Activated T-helper 17 cell treated with anti-CD3 and anti-CD28 coated beads, Interleukin-2, amount 50 U/mL, for 72 hours (primary cell): ENCODE measurements around the gene IQGAP2. TPM values are rescaled to one million over a fixed set of nuclear protein-coding genes. Genes with fewer than 3 reads are reported as not detected.

Source experiments
- ATAC-seq: fragments of 150-1000 bp; cut with Tn5 transposase; replicated peaks from 2 replicates; pipeline ENCODE4 v1.10.0; 2021; ENCODE audit warnings: mild to moderate bottlenecking, moderate library complexity
- H3K27ac Mint-ChIP-seq: one replicate; pipeline ENCODE4 v1.8.0; 2022; ENCODE audit warnings: mixed read lengths
- H3K27me3 Mint-ChIP-seq: one replicate; pipeline ENCODE4 v1.8.0; 2022; ENCODE audit warnings: mixed read lengths
- H3K36me3 Mint-ChIP-seq: one replicate; pipeline ENCODE4 v1.8.0; 2022; ENCODE audit warnings: low read depth, mild to moderate bottlenecking, mixed read lengths
- H3K4me1 Mint-ChIP-seq: one replicate; pipeline ENCODE4 v1.8.0; 2022; ENCODE audit warnings: mixed read lengths
- H3K4me3 Mint-ChIP-seq: one replicate; pipeline ENCODE4 v1.8.0; 2022; ENCODE audit warnings: mild to moderate bottlenecking, mixed read lengths
- H3K9me3 Mint-ChIP-seq: one replicate; pipeline ENCODE4 v1.8.0; 2022; ENCODE audit warnings: mixed read lengths
- total RNA-seq, 2 donors: library from RNA; stranded (reverse); gene quantifications; one replicate each; pipeline ENCODE4 v1.2.3, GENCODE V29; 2022

The IQGAP2 gene
- total RNA-seq, 2 donors from 2014 or later = 83.2 to 92.1 TPM

DNA sequence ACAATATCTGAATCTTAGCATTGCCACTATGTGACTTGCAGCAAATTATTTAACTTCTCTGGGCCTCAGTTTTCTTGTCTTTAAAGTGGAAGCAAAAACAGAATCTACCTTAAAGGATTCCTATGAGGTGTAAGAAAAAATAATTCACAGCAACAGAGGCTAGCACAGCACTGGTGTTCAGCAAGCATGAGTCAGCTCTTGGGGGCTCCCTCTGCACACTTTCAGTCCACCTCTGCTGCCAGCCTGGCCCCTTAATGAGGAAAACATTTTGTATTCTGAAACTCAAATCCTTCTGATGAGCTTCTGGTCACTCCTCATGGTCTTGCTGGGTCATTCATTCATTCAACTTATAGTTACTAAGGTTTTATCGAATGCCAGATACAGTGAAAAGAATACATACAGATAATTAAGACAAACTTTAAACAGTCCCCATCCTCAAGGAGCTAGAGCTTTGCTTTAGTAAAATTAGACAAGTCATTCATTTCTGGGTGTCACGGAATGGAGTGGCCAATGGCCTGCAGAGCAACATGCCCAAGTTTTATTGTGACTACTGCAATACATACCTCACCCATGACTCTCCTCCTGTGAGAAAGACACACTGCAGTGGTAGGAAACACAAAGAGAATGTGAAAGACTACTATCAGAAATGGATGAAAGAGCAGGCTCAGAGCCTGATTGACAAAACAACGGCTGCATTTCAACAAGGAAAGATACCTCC, 26.8 kb upstream of the IQGAP2 start:
- Mint-ChIP-seq H3K4me3 (no peak overlapping the region), H3K4me1 (peaks cover 22% of the 10 kb centered on the region), H3K36me3 (no peaks in the 10 kb centered on the region), H3K27me3 (no peaks in the 10 kb centered on the region), H3K27ac (no peak overlapping the region), H3K9me3 (no peaks in the 10 kb centered on the region)
- no peak for ATAC-seq

DNA sequence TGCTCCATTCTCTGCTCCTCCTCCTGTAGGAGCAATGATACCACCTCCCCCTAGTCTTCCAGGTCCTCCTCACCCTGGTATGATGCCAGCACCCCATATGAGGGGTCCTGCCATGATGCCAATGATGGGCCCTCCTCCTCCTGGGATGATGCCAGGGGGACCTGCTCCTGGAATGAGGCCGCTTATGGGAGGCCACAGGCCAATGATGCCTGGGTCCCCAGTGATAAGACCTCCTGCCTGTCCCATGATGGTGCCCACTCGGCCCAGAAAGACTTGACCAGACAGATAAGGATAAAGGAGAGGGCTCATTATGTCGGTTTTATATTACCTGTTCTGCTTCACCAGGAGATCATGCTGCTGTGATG, 26.2 kb upstream of the IQGAP2 start:
- Mint-ChIP-seq H3K9me3 (no peaks in the 10 kb centered on the region), H3K4me3 (no peak overlapping the region), H3K27ac (no peak overlapping the region), H3K27me3 (no peaks in the 10 kb centered on the region), H3K36me3 (no peaks in the 10 kb centered on the region), H3K4me1 (peaks cover 22% of the 10 kb centered on the region)
- no peak for ATAC-seq

DNA sequence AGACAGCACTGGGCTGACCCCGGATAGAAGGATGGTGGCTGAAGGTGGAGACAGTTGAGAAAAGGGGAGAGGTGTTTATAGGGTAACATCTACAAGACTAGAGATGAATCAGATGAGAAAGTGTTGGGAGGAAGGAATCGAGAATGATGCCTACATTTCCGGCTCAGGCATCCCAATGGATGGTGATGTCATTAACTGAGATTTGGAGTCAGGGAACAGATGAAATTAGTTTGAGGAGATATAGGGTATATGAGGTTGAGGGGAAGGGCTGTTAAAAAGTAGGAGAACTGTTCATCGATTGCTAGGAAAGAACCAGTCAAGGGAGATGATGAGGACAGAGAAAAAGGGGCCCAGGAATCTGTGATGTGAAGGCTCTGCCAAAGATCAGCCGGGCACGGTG, 24.7 kb upstream of the IQGAP2 start:
- Mint-ChIP-seq H3K4me3 (peak overlapping the region; percentile 9), H3K4me1 (peaks cover 22% of the 10 kb centered on the region), H3K27me3 (no peaks in the 10 kb centered on the region), H3K9me3 (no peaks in the 10 kb centered on the region), H3K36me3 (no peaks in the 10 kb centered on the region), H3K27ac (peak overlapping the region; percentile 12)
- ATAC-seq = no peak

DNA sequence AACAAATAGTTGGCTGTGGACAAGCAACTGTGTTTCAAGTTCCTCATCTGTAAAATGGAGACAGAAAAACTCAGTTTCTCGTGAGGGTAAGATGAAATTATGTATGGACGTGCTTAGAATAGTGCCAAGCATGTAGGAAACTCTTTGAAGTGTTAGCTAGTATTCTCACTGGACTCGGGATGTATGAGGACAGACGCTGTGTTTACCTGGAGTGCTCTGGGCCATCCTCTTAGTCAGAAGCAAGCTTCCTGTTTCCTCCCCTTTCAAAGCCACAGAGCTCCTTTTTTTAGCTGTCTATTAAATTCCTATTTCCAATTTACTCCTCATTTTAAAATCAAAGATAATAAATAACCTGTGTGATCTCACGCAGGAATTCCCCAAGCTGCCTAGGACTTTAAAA, 23.8 kb upstream of the IQGAP2 start:
- peak overlapping the region; percentile 9 for H3K4me3 Mint-ChIP-seq

DNA sequence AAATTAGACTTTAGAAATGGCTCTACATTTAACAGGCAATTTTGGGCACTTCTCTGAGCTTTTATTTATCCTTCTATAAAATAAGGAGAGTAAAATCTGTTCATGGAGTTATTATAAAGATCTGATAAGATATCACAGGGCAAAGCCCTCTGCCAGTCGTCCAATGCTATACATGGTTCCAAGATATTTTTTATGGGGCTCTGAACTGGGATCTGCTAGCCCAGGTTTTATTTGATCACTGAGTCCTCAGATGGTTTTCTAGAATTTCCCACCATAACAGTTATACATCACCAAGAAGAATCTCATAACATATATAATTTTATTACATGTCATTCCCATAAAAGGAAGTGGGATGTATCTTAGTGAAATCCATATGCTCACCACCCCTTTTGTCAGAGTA, 23.2 kb upstream of the IQGAP2 start:
- H3K9me3 Mint-ChIP-seq = no peaks in the 10 kb centered on the region
- H3K27ac Mint-ChIP-seq = peak overlapping the region; percentile 12
- H3K4me1 Mint-ChIP-seq = peaks cover 24% of the 10 kb centered on the region
- no peaks in the 10 kb centered on the region for H3K36me3 Mint-ChIP-seq
- no peak for ATAC-seq
- H3K4me3 Mint-ChIP-seq = peak overlapping the region; percentile 9
- H3K27me3 Mint-ChIP-seq = no peaks in the 10 kb centered on the region

More for the DNA sequence above, 23.8 kb upstream of the IQGAP2 start:
- peak; percentile 87 for ATAC-seq
- Mint-ChIP-seq H3K9me3 (no peaks in the 10 kb centered on the region), H3K27me3 (no peaks in the 10 kb centered on the region), H3K4me1 (peaks cover 22% of the 10 kb centered on the region), H3K36me3 (no peaks in the 10 kb centered on the region), H3K27ac (peak overlapping the region; percentile 12)

DNA sequence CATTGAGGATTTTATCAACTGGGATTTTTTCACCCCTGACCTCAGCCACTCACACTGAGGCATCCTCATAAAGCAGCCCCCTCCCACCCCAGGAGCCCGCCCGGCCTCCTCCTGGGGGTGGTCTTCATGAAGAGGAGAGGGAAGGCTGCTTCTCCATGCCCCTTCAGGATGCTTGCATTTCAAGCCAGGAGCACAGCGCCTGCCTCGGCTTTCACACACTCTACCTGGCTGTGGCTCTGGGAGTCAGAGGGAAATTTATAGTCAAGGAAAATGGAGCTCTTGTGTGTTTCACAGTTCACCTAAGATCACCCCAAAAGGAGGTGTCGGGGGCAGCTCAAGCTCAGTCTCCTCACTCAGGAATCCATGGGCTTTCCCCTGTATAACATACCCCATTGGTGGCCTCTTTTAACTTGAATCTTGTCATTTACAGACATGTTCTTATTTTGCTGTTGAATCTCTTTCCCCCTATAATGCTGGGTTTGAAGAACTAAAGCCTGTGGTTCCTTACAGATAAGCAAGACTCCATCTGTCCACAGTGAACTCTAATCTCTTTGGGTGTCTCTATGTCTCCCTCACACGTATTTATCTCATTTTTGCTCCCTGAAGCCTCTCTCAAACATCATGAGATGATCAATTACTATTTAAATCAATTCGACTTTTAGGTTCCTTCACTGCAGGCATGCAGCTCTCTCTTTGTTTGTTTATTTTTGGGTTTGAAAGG, 22.6 kb upstream of the IQGAP2 start:
- H3K27ac Mint-ChIP-seq = peak overlapping the region; percentile 12
- no peak for ATAC-seq

DNA sequence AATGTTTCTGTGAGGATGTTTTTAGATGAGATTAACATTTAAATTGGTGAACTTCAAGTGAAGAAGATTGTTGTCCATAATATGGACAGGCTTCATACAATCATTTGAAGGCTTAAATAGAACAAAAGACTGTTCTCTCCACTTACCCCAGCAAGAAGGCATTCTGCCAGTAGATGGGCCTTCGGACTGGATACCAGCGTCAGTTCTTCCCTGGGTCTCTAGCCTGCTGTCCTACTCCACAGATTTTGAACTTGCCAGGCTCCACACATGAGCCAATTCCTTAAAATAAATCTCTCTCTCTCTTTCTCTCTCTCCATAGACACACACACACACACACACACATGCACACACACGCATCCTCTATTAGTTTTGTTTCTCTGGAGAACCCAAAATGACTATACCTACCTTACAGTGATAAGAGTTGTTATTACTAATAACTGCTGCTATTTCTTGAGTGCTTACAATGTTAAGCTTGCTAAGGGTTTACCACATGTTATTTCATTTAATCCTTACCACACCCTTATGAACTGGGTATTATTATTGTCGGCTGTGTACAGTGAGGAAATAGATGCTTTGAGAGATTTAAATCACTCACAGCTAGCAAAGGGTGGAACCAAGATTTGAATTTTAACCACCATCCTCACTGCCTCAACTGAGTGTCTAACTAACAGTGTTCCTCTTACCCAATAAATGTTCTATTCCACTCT, 19.8 kb upstream of the IQGAP2 start:
- H3K4me3 Mint-ChIP-seq = no peak overlapping the region

More for the DNA sequence above, 22.6 kb upstream of the IQGAP2 start:
- Mint-ChIP-seq H3K4me3 (no peak overlapping the region), H3K36me3 (no peaks in the 10 kb centered on the region), H3K9me3 (no peaks in the 10 kb centered on the region), H3K4me1 (peaks cover 28% of the 10 kb centered on the region), H3K27me3 (no peaks in the 10 kb centered on the region)

DNA sequence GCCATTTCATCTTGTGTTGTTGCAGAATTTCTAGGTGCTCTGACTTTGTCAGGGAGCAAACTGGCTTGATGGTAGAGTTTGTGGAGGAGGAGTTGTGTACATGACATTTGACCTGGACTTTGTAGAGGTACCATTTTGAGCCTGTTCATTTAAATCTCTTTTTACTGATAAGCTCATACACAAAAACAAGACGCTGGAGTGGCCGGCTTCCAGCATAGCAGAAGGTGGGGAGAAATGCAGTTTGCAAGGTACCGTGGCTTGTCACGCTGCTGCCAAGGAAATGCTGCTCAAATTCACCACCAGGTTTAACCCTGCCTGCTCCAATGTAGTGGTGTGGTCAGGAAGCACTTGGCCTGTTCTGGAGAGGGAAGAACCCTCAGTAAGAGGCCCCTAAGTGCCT, 18.9 kb upstream of the IQGAP2 start:
- H3K36me3 Mint-ChIP-seq = no peaks in the 10 kb centered on the region
- no peaks in the 10 kb centered on the region for H3K9me3 Mint-ChIP-seq
- H3K27ac Mint-ChIP-seq = no peak overlapping the region
- H3K4me3 Mint-ChIP-seq = peak overlapping the region; percentile 41
- H3K27me3 Mint-ChIP-seq = no peaks in the 10 kb centered on the region
- ATAC-seq = no peak
- peaks cover 16% of the 10 kb centered on the region for H3K4me1 Mint-ChIP-seq

More for the DNA sequence above, 19.8 kb upstream of the IQGAP2 start:
- Mint-ChIP-seq H3K27ac (peak overlapping the region; percentile 2), H3K4me1 (peaks cover 25% of the 10 kb centered on the region), H3K27me3 (no peaks in the 10 kb centered on the region), H3K9me3 (no peaks in the 10 kb centered on the region), H3K36me3 (no peaks in the 10 kb centered on the region)
- ATAC-seq = peak; percentile 48

DNA sequence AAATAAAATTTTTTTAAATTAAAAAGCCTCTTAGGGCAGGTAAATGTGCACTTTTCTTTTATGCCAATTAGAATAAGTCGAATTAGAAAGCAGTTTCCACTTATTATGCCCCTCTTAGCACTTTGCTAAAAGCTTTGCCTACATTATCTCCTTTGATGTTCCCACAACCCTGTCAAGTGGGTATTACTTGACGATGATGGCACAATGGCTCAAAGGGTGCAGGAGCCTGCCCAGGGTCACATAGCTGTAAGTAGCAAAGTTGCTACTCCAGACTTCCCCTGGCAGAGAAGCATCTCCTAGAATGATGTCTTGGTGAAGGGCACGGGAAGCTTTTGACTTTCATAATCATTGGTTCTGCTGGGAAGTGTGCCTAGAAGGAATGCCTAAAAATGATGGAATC, 18.4 kb upstream of the IQGAP2 start:
- H3K27me3 Mint-ChIP-seq = no peaks in the 10 kb centered on the region
- ATAC-seq = no peak
- H3K36me3 Mint-ChIP-seq = no peaks in the 10 kb centered on the region
- H3K4me1 Mint-ChIP-seq = peaks cover 11% of the 10 kb centered on the region
- no peaks in the 10 kb centered on the region for H3K9me3 Mint-ChIP-seq
- H3K4me3 Mint-ChIP-seq = no peak overlapping the region
- no peak overlapping the region for H3K27ac Mint-ChIP-seq

DNA sequence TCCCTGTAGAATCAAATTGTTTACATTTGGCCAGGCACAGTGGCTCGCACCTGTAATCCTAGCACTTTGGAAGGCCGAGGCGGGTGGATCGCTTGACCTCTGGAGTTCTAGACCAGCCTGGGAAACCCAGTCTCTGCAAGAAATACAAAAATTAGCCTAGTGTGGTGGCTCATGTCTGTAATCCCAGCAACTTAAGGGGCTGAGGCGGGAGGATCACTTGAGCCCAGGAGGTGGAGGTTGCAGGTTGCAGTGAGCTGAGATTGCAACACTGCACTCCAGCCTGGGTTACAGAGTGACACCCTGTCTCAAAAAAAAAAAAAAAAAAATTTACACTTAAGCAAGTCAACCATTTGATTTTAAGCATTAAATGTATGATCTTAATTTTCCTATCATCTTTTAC, 17.5 kb upstream of the IQGAP2 start:
- H3K4me3 Mint-ChIP-seq = no peak overlapping the region
- H3K36me3 Mint-ChIP-seq = no peaks in the 10 kb centered on the region
- no peaks in the 10 kb centered on the region for H3K27me3 Mint-ChIP-seq
- no peak for ATAC-seq
- H3K9me3 Mint-ChIP-seq = no peaks in the 10 kb centered on the region
- no peak overlapping the region for H3K27ac Mint-ChIP-seq
- peaks cover 16% of the 10 kb centered on the region for H3K4me1 Mint-ChIP-seq

DNA sequence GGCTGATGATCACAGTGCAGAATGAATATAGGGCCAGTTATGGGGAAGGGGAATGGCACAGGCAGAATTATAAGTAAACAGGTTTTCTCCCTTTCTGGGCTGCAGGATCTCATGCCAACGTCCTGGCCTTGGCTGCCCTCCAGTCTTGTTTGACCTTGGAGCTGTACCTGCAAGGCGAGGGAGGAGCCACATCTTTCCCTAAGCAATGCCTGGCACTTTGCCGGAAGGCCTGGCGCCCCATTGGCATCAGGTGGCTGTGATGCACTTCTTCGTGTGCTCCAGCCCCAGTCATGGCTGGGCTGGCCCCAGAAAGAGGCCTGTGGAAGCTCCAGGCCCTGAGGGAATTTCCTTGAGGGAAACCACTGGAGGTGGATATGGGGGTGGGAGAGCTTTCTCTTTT, 16.7 kb upstream of the IQGAP2 start:
- no peaks in the 10 kb centered on the region for H3K36me3 Mint-ChIP-seq
- H3K4me3 Mint-ChIP-seq = no peak overlapping the region
- peaks cover 12% of the 10 kb centered on the region for H3K4me1 Mint-ChIP-seq
- H3K27me3 Mint-ChIP-seq = no peaks in the 10 kb centered on the region
- no peaks in the 10 kb centered on the region for H3K9me3 Mint-ChIP-seq
- H3K27ac Mint-ChIP-seq = no peak overlapping the region
- no peak for ATAC-seq

DNA sequence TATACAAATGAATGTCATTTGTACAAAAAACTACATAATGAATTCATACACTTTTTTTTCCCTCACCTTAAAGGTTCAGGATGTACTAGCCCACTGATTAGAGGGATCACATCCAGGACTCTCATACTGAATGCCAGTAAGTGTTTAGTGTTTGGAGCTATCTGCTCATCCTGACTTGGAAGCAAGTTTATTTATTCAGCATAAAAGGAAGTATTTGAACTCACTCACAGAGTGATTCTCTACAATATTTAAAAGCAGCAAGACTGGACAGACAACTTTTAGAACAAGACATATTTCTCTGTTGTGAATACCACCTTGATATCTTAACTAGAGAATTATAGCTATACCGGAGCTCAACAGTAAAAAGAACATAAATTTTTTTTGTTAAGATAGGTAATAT, 14.8 kb upstream of the IQGAP2 start:
- H3K36me3 Mint-ChIP-seq = no peaks in the 10 kb centered on the region
- H3K27ac Mint-ChIP-seq = no peak overlapping the region
- H3K4me3 Mint-ChIP-seq = no peak overlapping the region
- H3K27me3 Mint-ChIP-seq = no peaks in the 10 kb centered on the region
- no peak for ATAC-seq
- H3K4me1 Mint-ChIP-seq = peaks cover 19% of the 10 kb centered on the region
- H3K9me3 Mint-ChIP-seq = no peaks in the 10 kb centered on the region

DNA sequence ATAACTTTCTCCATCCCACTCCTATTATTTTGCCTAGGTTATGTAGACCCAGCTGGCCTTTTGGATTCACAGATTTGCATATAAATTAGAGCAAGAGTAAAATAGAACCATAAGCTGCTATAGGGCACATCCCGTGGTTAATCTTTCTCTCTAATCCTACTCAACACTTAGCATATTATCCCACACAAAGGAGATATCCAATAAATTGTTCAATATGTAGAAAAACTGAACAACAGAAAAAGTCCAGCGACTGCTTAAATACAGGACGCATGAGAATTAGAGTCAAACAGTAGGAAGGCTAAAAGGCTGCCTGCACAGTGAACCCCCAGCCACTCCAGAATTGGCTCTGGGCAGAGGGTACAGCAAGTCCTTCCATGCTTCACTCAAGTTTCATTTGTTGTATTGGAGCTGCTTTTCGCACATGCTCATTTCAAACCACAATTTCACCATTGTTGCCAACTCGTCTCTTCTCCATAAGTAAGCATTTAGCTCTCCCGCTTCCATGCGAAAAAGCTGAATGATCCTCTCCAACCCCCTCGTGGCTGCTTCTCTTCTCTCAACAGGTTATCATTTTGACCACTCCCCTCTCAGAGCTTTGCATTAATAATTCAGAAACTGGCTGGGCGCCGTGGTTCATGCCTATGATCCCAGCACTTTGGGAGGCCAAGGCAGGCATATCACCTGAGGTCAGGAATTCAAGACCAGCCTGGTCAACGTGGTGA, 14.1 kb upstream of the IQGAP2 start:
- no peak for ATAC-seq
- H3K9me3 Mint-ChIP-seq = no peaks in the 10 kb centered on the region

DNA sequence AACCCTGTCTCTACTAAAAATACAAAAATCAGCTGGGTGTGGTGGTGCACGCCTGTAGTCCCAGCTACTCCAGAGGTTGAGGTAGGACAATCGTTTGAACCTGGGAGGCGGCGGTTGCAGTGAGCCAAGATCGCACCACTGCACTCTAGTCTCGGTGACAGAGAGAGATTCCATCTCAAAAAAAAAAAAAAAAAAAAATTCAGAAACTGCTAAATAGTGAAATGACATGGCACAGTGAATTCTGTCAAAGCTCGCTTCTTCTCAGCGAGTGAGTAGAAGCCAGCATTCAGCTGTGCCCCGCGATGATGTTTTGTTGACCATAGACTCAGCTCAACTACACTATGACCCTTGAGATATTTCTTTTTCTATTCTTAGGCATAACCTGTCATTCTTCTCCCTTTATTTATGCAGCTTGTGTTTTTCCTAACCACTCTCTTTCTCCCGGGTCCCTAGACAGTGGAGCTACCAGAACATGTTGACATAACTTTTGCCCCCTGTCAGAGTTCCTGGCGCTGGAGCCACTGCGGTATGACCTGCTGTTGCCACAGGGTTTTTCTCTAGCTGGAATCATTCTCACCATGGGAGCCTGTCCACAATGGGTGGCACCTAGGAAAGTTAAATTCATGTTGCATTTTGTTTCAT, 13.5 kb upstream of the IQGAP2 start:
- ATAC-seq = no peak
- Mint-ChIP-seq H3K27me3 (no peaks in the 10 kb centered on the region), H3K36me3 (no peaks in the 10 kb centered on the region), H3K4me3 (peak overlapping the region; percentile 61), H3K4me1 (peaks cover 20% of the 10 kb centered on the region), H3K9me3 (no peaks in the 10 kb centered on the region), H3K27ac (no peak overlapping the region)

More for the DNA sequence above, 14.1 kb upstream of the IQGAP2 start:
- Mint-ChIP-seq H3K4me3 (no peak overlapping the region), H3K27me3 (no peaks in the 10 kb centered on the region), H3K27ac (no peak overlapping the region), H3K36me3 (no peaks in the 10 kb centered on the region), H3K4me1 (peaks cover 20% of the 10 kb centered on the region)
